Measurements from ENCODE around the gene MCM3AP.

Gene MCM3AP

GRCh38 chr21:46325073-46325912 lies 39.9 kb upstream of the MCM3AP start:
- DNase-seq (peak; percentile 64), ATAC-seq (ENCODE audit: insufficient read depth, low read depth) (peak; percentile 23)
- TF ChIP-seq EZH2 (IDR thresholded peaks at IDR 0.05; ENCODE audit: borderline replicate concordance, low read depth, low read length, severe bottlenecking) (no peak), CTCF (IDR thresholded peaks at IDR 0.05; ENCODE audit: borderline replicate concordance, extremely low read depth, low read length, poor library complexity, severe bottlenecking) (peak; percentile 50)
- Histone ChIP-seq H3K4me1 (ENCODE audit: insufficient read depth, low read length) (peaks cover 44% of the 10 kb centered on the region), H3K36me3 (ENCODE audit: insufficient read depth, low read length) (peaks cover 65% of the 10 kb centered on the region), H3K4me3 (ENCODE audit: low read depth in 1 of 2, low read length in 2 of 2) (peak overlapping the region; percentile 66 to 71), H3K27ac (ENCODE audit: low read length) (peak overlapping the region; percentile 77), H3K9me3 (ENCODE audit: insufficient read depth, low read length, severe bottlenecking) (no peaks in the 10 kb centered on the region), H3K27me3 (ENCODE audit: insufficient read depth, low read length, poor library complexity) (no peaks in the 10 kb centered on the region), H4K20me1 (ENCODE audit: insufficient read depth, low read length) (peaks cover 56% of the 10 kb centered on the region), H2AFZ (ENCODE audit: low read depth, low read length) (peak overlapping the region; percentile 85), H3K4me2 (ENCODE audit: insufficient read depth, low read length) (peak overlapping the region; percentile 82), H3K79me2 (ENCODE audit: insufficient read depth, low read length) (peaks cover 90% of the 10 kb centered on the region), H3K9ac (ENCODE audit: low read depth, low read length) (peak overlapping the region; percentile 100)

- H3K27me3 ChIP-seq (ENCODE audit: insufficient read depth, low read length, poor library complexity), result no peaks in the 10 kb centered on the region
- H3K9ac ChIP-seq (ENCODE audit: low read depth, low read length), result peak overlapping the region; percentile 100
- peaks cover 90% of the 10 kb centered on the region for H3K79me2 ChIP-seq (ENCODE audit: insufficient read depth, low read length)
- peaks cover 63% of the 10 kb centered on the region for H3K36me3 ChIP-seq (ENCODE audit: insufficient read depth, low read length)
- DNase-seq, result peak; percentile 87
- peak overlapping the region; percentile 66 to 71 for H3K4me3 ChIP-seq (ENCODE audit: low read depth in 1 of 2, low read length in 2 of 2)
- peak overlapping the region; percentile 82 for H3K4me2 ChIP-seq (ENCODE audit: insufficient read depth, low read length)
- peaks cover 49% of the 10 kb centered on the region for H3K4me1 ChIP-seq (ENCODE audit: insufficient read depth, low read length)
- TF ChIP-seq EZH2 (IDR thresholded peaks at IDR 0.05; ENCODE audit: borderline replicate concordance, low read depth, low read length, severe bottlenecking) (no peak), CTCF (IDR thresholded peaks at IDR 0.05; ENCODE audit: borderline replicate concordance, extremely low read depth, low read length, poor library complexity, severe bottlenecking) (peak; percentile 38)
- peak; percentile 58 for ATAC-seq (ENCODE audit: insufficient read depth, low read depth)
- H3K9me3 ChIP-seq (ENCODE audit: insufficient read depth, low read length, severe bottlenecking), result no peaks in the 10 kb centered on the region
- H3K27ac ChIP-seq (ENCODE audit: low read length), result peak overlapping the region; percentile 98
- H2AFZ ChIP-seq (ENCODE audit: low read depth, low read length), result peak overlapping the region; percentile 85
- H4K20me1 ChIP-seq (ENCODE audit: insufficient read depth, low read length), result peaks cover 62% of the 10 kb centered on the region
These were observed 39.1 kb upstream of the MCM3AP start for GRCh38 chr21:46324390-46325072.

- ATAC-seq (ENCODE audit: insufficient read depth, low read depth), result peak; percentile 83
- peak within 1 kb of the TSS; percentile 97 for H3K4me2 ChIP-seq (ENCODE audit: insufficient read depth, low read length)
- H3K9ac ChIP-seq (ENCODE audit: low read depth, low read length), result peak within 1 kb of the TSS; percentile 100
- H3K9me3 ChIP-seq (ENCODE audit: insufficient read depth, low read length, severe bottlenecking), result no peaks in the 10 kb centered on the region
- peak within 1 kb of the TSS; percentile 99 for H3K27ac ChIP-seq (ENCODE audit: low read length)
- peaks cover 64% of the 10 kb centered on the region for H4K20me1 ChIP-seq (ENCODE audit: insufficient read depth, low read length)
- peak within 1 kb of the TSS; percentile 85 for H2AFZ ChIP-seq (ENCODE audit: low read depth, low read length)
- peaks cover 55% of the 10 kb centered on the region for H3K4me1 ChIP-seq (ENCODE audit: insufficient read depth, low read length)
- H3K4me3 ChIP-seq (ENCODE audit: low read depth in 1 of 2, low read length in 2 of 2), result peak within 1 kb of the TSS; percentile 66 to 71
- peaks cover 90% of the 10 kb centered on the region for H3K79me2 ChIP-seq (ENCODE audit: insufficient read depth, low read length)
- H3K36me3 ChIP-seq (ENCODE audit: insufficient read depth, low read length), result peaks cover 63% of the 10 kb centered on the region
- TF ChIP-seq CTCF (IDR thresholded peaks at IDR 0.05; ENCODE audit: borderline replicate concordance, extremely low read depth, low read length, poor library complexity, severe bottlenecking), result no peak
- no peaks in the 10 kb centered on the region for H3K27me3 ChIP-seq (ENCODE audit: insufficient read depth, low read length, poor library complexity)
- DNase-seq, result peak; percentile 98
These were observed 38.4 kb upstream of the MCM3AP start, which contains the start of the genes C21orf58 and PCNT for GRCh38 chr21:46323710-46324389. TSS of gene C21orf58 (minus strand) at chr21:46323870. CDS start at chr21:46322738, 1,132 bp downstream. TSS of gene PCNT (plus strand) at chr21:46324156. CDS start at chr21:46324229, 73 bp downstream.
